SK-N-MC (cell line): ENCODE measurements around the gene NWD2.

Source experiments
- FOXP2 ChIP-seq: optimal IDR thresholded peaks from 2 replicates; pipeline ENCODE3; 2011; ENCODE audit warnings: mild to moderate bottlenecking, moderate library complexity; ENCODE audit not compliant: insufficient read depth; ENCODE audit errors: extremely low read length, control extremely low read depth
- POLR2AphosphoS5 ChIP-seq: IDR thresholded peaks from 2 replicates; pipeline ENCODE4 v1.6.1; 2012; ENCODE audit warnings: mild to moderate bottlenecking, low read depth, low read length, borderline replicate concordance

DNA sequence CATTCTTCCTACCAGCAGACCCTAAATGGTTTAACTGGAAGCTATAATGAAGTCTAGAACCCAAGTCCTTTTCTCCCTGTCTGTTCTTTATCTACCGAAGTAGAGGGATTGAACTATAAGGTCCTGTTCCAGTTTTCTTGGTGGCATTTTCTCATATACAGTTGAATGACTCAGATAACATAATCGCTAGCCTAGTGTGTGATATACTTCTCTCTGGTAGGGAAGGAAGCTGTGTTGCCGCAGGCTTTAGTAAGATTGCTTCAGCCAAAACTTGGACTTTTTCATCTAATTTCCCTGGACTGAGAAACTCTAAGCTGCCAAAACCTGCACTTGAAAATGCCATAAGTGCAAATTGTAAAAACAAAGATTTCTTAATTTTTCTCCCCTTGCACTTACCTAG lies 123.4 kb downstream of the NWD2 start:
- no peak for TF ChIP-seq POLR2AphosphoS5
- no peak for TF ChIP-seq FOXP2
